Pancreas (tissue), 10 donors: ENCODE measurements around the gene ZNF501. TPM values are rescaled to one million over a fixed set of nuclear protein-coding genes. Genes with fewer than 3 reads are reported as not detected.

Experiments
- ATAC-seq, 4 donors: fragments of 200-7000 bp; cut with Tn5 transposase; one replicate each; pipeline versions ENCODE4 v1.8.0 to v1.9.1; 2020; ENCODE audit warnings: mild to moderate bottlenecking in 4 of 4, moderate library complexity in 4 of 4
- DNase-seq, 6 donors: peaks; one replicate each; pipeline ENCODE4 v3.0.0-alpha.2; 2020
- FAIRE-seq: peaks from 2 replicates; lab custom pipeline; 2012; peaks lifted over from hg19 to GRCh38; lab: Jason Lieb, UNC
- H3K27ac ChIP-seq, 4 donors: fragments of 200-600 bp; sonication (generic); 1 replicate in 3 of 4; 2 replicates in 1 of 4; pipeline versions ENCODE4 v1.5.0 to v1.8.0; 2020
- H3K27me3 ChIP-seq, 4 donors: fragments of 200-600 bp; one replicate each; pipeline ENCODE4 v1.8.0; 2021
- H3K36me3 ChIP-seq, 3 donors: fragments of 200-600 bp; sonication (generic) in 1 of 3; one replicate each; pipeline versions ENCODE4 v1.5.0 to v1.8.0; 2020 to 2021
- H3K4me1 ChIP-seq, 3 donors: fragments of 200-600 bp; one replicate each; pipeline ENCODE4 v1.8.0; 2021
- H3K4me3 ChIP-seq, 4 donors: fragments of 200-600 bp; sonication (generic) in 2 of 4; one replicate each; pipeline versions ENCODE4 v1.5.0 to v1.8.0; 2020 to 2021
- H3K9me3 ChIP-seq, 4 donors: fragments of 200-600 bp; one replicate each; pipeline ENCODE4 v1.8.0; 2021
- CTCF ChIP-seq, 4 donors: fragments of 200-600 bp; sonication (generic) in 3 of 4; IDR thresholded peaks; one replicate each; pipeline versions ENCODE4 v1.5.0 to v1.8.0; 2021; ENCODE audit warnings: antibody characterized with exemption in 4 of 4
- WGBS, 2 donors: extraction: QIAGEN DNeasy Blood & Tissue Kit; methylation state at CpG; one replicate each; pipeline ENCODE4 v1.1.7; 2013; 5-methylcytosine and 5-hydroxymethylcytosine counted together
- intact Hi-C, 3 donors: fragments of 100-400 bp; cut with DNase I; formaldehyde crosslinking; loops; one replicate each; pipeline versions ENCODE4 v1.11.1 to v1.14.2; 2022
- polyA plus RNA-seq, 2 donors: library from polyadenylated mRNA; stranded (reverse); fragments of 200-250 nt; gene quantifications; one replicate each; pipeline ENCODE4 v1.2.3, GENCODE V29; 2013
- total RNA-seq, 6 donors: library from RNA; stranded (reverse); fragmentation: NEBNext Ultra II Directional in 4 of 6; extraction: Animal tissue kit (Norgen Biotek cat#: 25700) in 4 of 6; gene quantifications; one replicate each; pipeline versions ENCODE4 v1.2.1 to v1.2.4, GENCODE V29; 2021 to 2023
- donor health status: healthy with polysubstance abuse.
- donor health status: DM: no; HTN: no; CAD: no; lungs with moderate emphysema.
- donor health status: DM: no; HTN: no; CAD: no.
- donor health status: control.
- donor health status: control.
- donor health status: Bipolar disorder and iron deficiency.
- donor health status: DM: yes; HTN: yes; CAD: no.
- donor health status: DM: no; HTN: no; CAD: no.
- donor health status: DM: no; HTN: no; CAD: no.
- donor health status: DM: yes; HTN: yes; CAD: no.

ZNF501 gene
- total and polyA plus RNA-seq, 8 donors = 0.84 to 4.0 (median 2.2) TPM

DNA sequence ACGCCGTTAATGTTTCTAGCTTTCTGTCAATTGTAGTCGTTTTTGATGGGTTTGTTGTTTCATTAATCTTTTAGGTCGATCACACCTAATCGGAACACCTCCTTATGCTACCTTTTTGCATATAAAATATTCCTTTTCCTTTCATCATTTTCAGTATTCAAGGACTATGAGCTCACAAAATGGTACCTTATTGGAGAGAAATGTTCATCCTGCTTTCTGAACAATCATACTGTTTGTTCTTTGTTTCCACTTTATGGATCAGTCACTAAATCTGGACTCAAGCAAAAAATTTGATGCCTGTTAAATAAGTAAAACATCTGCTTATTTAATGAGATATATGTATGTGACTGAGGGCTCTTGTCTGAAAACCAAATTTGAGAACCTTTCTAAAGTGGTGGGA is 33.3 kb downstream of the ZNF501 start:
- no peak for TF ChIP-seq CTCF (IDR thresholded peaks at IDR 0.05)
- no peak for FAIRE-seq
- 14 to 21% methylated on average over 5 of the region's 5 CpGs for WGBS, 2 donors

GRCh38 chr3:44764248-44764647 is 34.8 kb downstream of the ZNF501 start:
- Histone ChIP-seq H3K4me1 (no peaks in the 10 kb centered on the region), H3K27ac (no peak overlapping the region), H3K27me3 (no peaks in the 10 kb centered on the region), H3K4me3 (no peak overlapping the region), H3K36me3 (no peaks in the 10 kb centered on the region), H3K9me3 (no peaks in the 10 kb centered on the region)
- FAIRE-seq (no peak), DNase-seq (no peak), ATAC-seq (no peak)
- intact Hi-C loops = no loop called here
- no peak for TF ChIP-seq CTCF (IDR thresholded peaks at IDR 0.05)

More for the DNA sequence above, 33.3 kb downstream of the ZNF501 start:
- no peaks in the 10 kb centered on the region for H3K27me3 ChIP-seq
- intact Hi-C loops = no loop called here
- no peaks in the 10 kb centered on the region for H3K9me3 ChIP-seq
- H3K27ac ChIP-seq = no peak overlapping the region
- no peak for ATAC-seq
- no peak overlapping the region for H3K4me3 ChIP-seq
- no peak for DNase-seq
- peaks cover 0 to 2% (median 0%) of the 10 kb centered on the region in 3 donors for H3K36me3 ChIP-seq
- H3K4me1 ChIP-seq = no peaks in the 10 kb centered on the region

DNA sequence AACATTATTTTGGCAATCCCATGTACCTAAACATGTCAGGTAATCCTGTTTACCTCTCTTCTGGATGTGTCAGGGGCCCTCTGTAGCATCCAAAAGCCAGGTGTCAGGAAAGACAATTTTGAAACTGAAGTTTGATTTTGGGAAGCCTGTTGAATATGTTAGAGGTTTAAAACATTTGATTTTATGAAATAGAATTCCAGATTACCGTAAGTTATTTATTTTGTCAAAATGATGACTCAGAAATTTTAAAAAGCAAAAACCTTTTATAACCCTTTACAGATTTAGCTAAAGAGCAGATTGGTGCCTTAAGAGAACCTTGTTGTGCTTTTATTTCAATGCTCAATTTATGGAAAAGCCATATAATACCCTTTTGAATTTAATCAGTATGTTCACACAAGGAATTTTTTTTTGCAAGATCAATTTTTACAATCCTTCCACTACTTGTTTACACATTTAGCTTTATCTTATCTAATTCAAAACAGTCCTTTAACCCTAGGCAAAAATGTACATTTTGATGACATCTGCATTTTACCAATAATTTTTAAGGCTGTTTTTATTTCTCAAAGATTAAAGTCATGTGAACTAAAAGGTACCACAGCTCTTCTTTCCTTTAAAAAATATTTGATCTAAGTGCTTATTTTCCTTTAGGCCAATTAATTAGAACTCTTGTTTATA is 42.1 kb downstream of the ZNF501 start:
- no peak for TF ChIP-seq CTCF (IDR thresholded peaks at IDR 0.05)
- no peaks in the 10 kb centered on the region for H3K4me1 ChIP-seq
- H3K4me3 ChIP-seq = no peak overlapping the region
- DNase-seq (no peak), ATAC-seq (no peak), FAIRE-seq (no peak)
- no peaks in the 10 kb centered on the region for H3K36me3 ChIP-seq
- H3K9me3 ChIP-seq = peaks cover 0 to 3% (median 0%) of the 10 kb centered on the region in 4 donors
- no peak overlapping the region for H3K27ac ChIP-seq
- no peaks in the 10 kb centered on the region for H3K27me3 ChIP-seq
- intact Hi-C loops = no loop called here
- 98 to 100% methylated on average over 1 of the region's 1 CpG for WGBS, 2 donors

DNA sequence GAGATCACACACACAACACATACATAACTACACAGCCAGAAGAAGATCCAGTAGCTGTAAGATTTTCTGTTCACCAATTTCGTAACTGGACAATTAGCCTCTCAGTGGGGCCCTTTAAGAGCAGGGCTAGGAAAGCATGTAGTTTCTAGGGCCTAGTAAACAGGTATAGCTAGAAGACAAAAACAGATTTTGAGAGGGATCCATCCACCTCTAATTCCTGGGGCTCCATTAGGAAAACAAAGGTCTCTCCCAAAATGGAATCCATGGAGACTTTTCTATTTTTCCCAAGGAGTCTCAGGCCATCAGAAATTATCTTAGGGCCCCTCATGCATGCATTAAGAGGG is 42.6 kb downstream of the ZNF501 start:
- TF ChIP-seq CTCF (IDR thresholded peaks at IDR 0.05) = no peak
- Histone ChIP-seq H3K27me3 (no peaks in the 10 kb centered on the region), H3K36me3 (no peaks in the 10 kb centered on the region), H3K27ac (no peak overlapping the region), H3K4me1 (no peaks in the 10 kb centered on the region), H3K4me3 (no peak overlapping the region), H3K9me3 (peaks cover 0 to 3% (median 0%) of the 10 kb centered on the region in 4 donors)
- ATAC-seq (no peak), DNase-seq (no peak), FAIRE-seq (no peak)
- 96 to 97% methylated on average over 1 of the region's 1 CpG for WGBS, 2 donors
- intact Hi-C loops = no loop called here

DNA sequence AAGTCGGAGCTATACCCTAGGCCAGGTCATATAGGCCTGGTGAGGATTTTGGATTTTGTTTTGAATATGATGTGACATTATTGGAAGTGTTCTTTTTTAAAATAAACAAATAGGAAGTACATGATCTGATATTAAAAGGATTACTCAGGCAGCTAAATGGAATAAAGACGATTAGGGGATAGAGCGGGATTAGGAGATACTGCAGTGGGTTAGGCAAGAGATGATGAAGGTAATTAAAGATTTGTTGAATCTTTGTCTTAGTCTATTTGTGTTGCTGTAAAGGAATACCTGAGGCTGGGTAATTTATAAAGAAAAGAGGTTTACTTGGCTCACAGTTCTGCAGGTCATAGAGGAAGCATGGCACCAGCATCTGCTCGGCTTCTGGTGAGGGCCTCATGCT is 53.5 kb downstream of the ZNF501 start:
- Histone ChIP-seq H3K27me3 (no peaks in the 10 kb centered on the region), H3K4me3 (no peak overlapping the region), H3K27ac (no peak overlapping the region), H3K9me3 (no peaks in the 10 kb centered on the region), H3K4me1 (no peaks in the 10 kb centered on the region), H3K36me3 (no peaks in the 10 kb centered on the region)
- DNase-seq (no peak), ATAC-seq (no peak), FAIRE-seq (no peak)
- TF ChIP-seq CTCF (IDR thresholded peaks at IDR 0.05) = no peak
- 92 to 99% methylated on average over 4 of the region's 4 CpGs for WGBS, 2 donors
- intact Hi-C loops = no loop called here
